HCT116 (cell line): ENCODE results near the gene MYH10. TPM values are rescaled to one million over a fixed set of nuclear protein-coding genes. Genes with fewer than 3 reads are reported as not detected.

ENCODE experiments used
- ATAC-seq: fragments of 200-7000 bp; cut with Tn5 transposase; 2 replicates; pipeline ENCODE4 v1.9.1; 2020; ENCODE audit warnings: mild to moderate bottlenecking, moderate library complexity
- BruUV-seq: library from RNA; stranded (reverse); fragments of 400-500 nt; replicated peaks from 2 replicates; lab custom pipeline; 2021; lab: Mats Ljungman, UMichigan
- CTCF ChIA-PET: fragments of 300-600 bp; sonication (Branson Sonifier 250); formaldehyde crosslinking; loops from one replicate; lab custom pipeline; 2021; ENCODE audit warnings: antibody characterized with exemption; lab: Charles Lee
- POLR2A ChIA-PET: fragments of 300-600, 350-600 bp; sonication (Branson Sonifier 250); formaldehyde crosslinking; loops from one replicate; lab custom pipeline; 2021; ENCODE audit warnings: antibody characterized with exemption; lab: Charles Lee
- RAD21 ChIA-PET, 2 experiments: fragments of 300-600 bp; sonication (Branson Sonifier 250); formaldehyde crosslinking; loops; one replicate each; lab custom pipeline; 2023; ENCODE audit warnings: low total read pairs in 2 of 2; ENCODE audit not compliant: uncharacterized antibody in 2 of 2, unreplicated experiment in 2 of 2, low non-redundant PET in 1 of 2; lab: Charles Lee
- DNase-seq: peaks from one replicate; pipeline ENCODE4 v3.0.0-alpha.2; 2010; ENCODE audit warnings: low read depth, low spot score
- H2AFZ ChIP-seq: fragments of 200-600 bp; shearing (Covaris generic), sonication (generic); 2 replicates; pipeline ENCODE4 v1.6.1; 2017; ENCODE audit warnings: low read depth, mixed run types, mixed read lengths, antibody characterized with exemption, low read length; ENCODE audit not compliant: poor library complexity, severe bottlenecking
- H3K27ac ChIP-seq: 2 replicates; pipeline ENCODE4 v1.5.1; 2012; ENCODE audit warnings: low read depth, low read length
- H3K27me3 ChIP-seq: fragments of 200-600 bp; sonication (generic); 2 replicates; pipeline ENCODE4 v1.6.1; 2016; ENCODE audit warnings: mixed run types, low read length, mixed read lengths; ENCODE audit not compliant: insufficient read depth
- H3K36me3 ChIP-seq, 2 experiments: fragments of 200-500 bp in 1 of 2; fragments of 200-600 bp in 1 of 2; sonication (Bioruptor generic) in 1 of 2; sonication (generic) in 1 of 2; 2 replicates each; pipeline versions ENCODE4 v1.5.1 to v1.6.1; 2014 to 2016; ENCODE audit warnings: low read length in 2 of 2, inconsistent platforms in 1 of 2, mixed read lengths in 1 of 2, mixed run types in 1 of 2; ENCODE audit not compliant: insufficient read depth in 2 of 2, control insufficient read depth in 1 of 2
- H3K4me1 ChIP-seq, 2 experiments: fragments of 200-600 bp in 1 of 2; sonication (generic) in 1 of 2; 2 replicates each; pipeline versions ENCODE4 v1.5.1 to v1.6.1; 2012 to 2017; ENCODE audit warnings: low read length in 2 of 2, inconsistent platforms in 1 of 2, mild to moderate bottlenecking in 1 of 2, mixed read lengths in 1 of 2, mixed run types in 1 of 2, moderate library complexity in 1 of 2; ENCODE audit not compliant: insufficient read depth in 2 of 2, control insufficient read depth in 1 of 2
- H3K4me2 ChIP-seq: fragments of 200-600 bp; sonication (generic); 2 replicates; pipeline ENCODE4 v1.6.1; 2017; ENCODE audit warnings: mixed run types, low read length, mixed read lengths
- H3K4me3 ChIP-seq, 2 experiments: fragments of 200-600 bp in 1 of 2; sonication (generic) in 1 of 2; replicated peaks in 1 of 2; 2 replicates each; pipeline ENCODE4 v1.5.1; 2011 to 2016; ENCODE audit warnings: low read length in 2 of 2, control low read depth in 1 of 2, low read depth in 1 of 2, mild to moderate bottlenecking in 1 of 2, mixed read lengths in 1 of 2, mixed run types in 1 of 2
- H3K79me2 ChIP-seq: fragments of 200-600 bp; sonication (generic); 2 replicates; pipeline ENCODE4 v1.6.1; 2017; ENCODE audit warnings: mild to moderate bottlenecking, mixed run types, low read length, moderate library complexity, mixed read lengths; ENCODE audit not compliant: insufficient read depth
- H3K9ac ChIP-seq: fragments of 200-600 bp; sonication (generic); 2 replicates; pipeline ENCODE4 v1.6.1; 2016; ENCODE audit warnings: low read length, mixed read lengths
- H3K9me2 ChIP-seq: fragments of 200-600 bp; sonication (generic), shearing (Covaris generic); 2 replicates; pipeline ENCODE4 v1.6.1; 2017; ENCODE audit warnings: mixed run types, mild to moderate bottlenecking, moderate library complexity; ENCODE audit not compliant: insufficient read depth
- H3K9me3 ChIP-seq, 2 experiments: fragments of 200-500 bp in 1 of 2; fragments of 200-600 bp in 1 of 2; sonication (Bioruptor generic) in 1 of 2; sonication (generic) in 1 of 2; 2 replicates each; pipeline ENCODE4 v1.6.1; 2014 to 2017; ENCODE audit warnings: low read length in 2 of 2, mixed read lengths in 2 of 2, inconsistent platforms in 1 of 2, low read depth in 1 of 2, mild to moderate bottlenecking in 1 of 2, mixed run types in 1 of 2, moderate library complexity in 1 of 2; ENCODE audit not compliant: control insufficient read depth in 1 of 2, insufficient read depth in 1 of 2
- H4K20me1 ChIP-seq: fragments of 200-600 bp; sonication (generic), shearing (Covaris generic); 2 replicates; pipeline ENCODE4 v1.6.1; 2017; ENCODE audit warnings: mixed run types, mild to moderate bottlenecking, moderate library complexity; ENCODE audit not compliant: insufficient read depth
- CBX3 ChIP-seq: IDR thresholded peaks from 2 replicates; pipeline ENCODE4 v1.6.1; 2012; ENCODE audit warnings: low read depth
- EGR1 ChIP-seq: IDR thresholded peaks from 2 replicates; pipeline ENCODE4 v1.6.1; 2012; ENCODE audit warnings: low read depth
- ELF1 ChIP-seq: IDR thresholded peaks from 2 replicates; pipeline ENCODE4 v1.6.1; 2012; ENCODE audit warnings: low read depth, borderline replicate concordance
- EZH2 ChIP-seq: fragments of 200-600 bp; sonication (generic); IDR thresholded peaks from 2 replicates; pipeline ENCODE4 v1.6.1; 2017; ENCODE audit warnings: antibody characterized with exemption, mixed run types
- FOSL1 ChIP-seq: IDR thresholded peaks from 2 replicates; pipeline ENCODE4 v1.6.1; 2012; ENCODE audit warnings: low read depth
- JUND ChIP-seq: IDR thresholded peaks from 2 replicates; pipeline ENCODE4 v1.6.1; 2012
- POLR2A ChIP-seq: IDR thresholded peaks from 2 replicates; pipeline ENCODE4 v1.7.0; 2011; ENCODE audit warnings: borderline replicate concordance; ENCODE audit not compliant: insufficient read depth, insufficient read length; ENCODE audit errors: extremely low read depth
- RAD21 ChIP-seq: IDR thresholded peaks from 2 replicates; pipeline ENCODE4 v1.6.1; 2012; ENCODE audit warnings: low read depth, mild to moderate bottlenecking
- SIN3A ChIP-seq: IDR thresholded peaks from 2 replicates; pipeline ENCODE4 v1.6.1; 2012; ENCODE audit warnings: low read depth
- SP1 ChIP-seq: IDR thresholded peaks from 2 replicates; pipeline ENCODE4 v1.6.1; 2012; ENCODE audit warnings: low read depth
- SRF ChIP-seq: IDR thresholded peaks from 2 replicates; pipeline ENCODE4 v1.6.1; 2012; ENCODE audit warnings: low read depth
- TCF7L2 ChIP-seq: IDR thresholded peaks from 2 replicates; pipeline ENCODE4 v1.7.0; 2011; ENCODE audit warnings: borderline replicate concordance, inconsistent platforms; ENCODE audit not compliant: insufficient read depth, insufficient read length; ENCODE audit errors: extremely low read depth
- ZNF274 ChIP-seq: fragments of 200-500 bp; sonication (Bioruptor generic); IDR thresholded peaks from 2 replicates; pipeline ENCODE4 v1.6.1; 2014; ENCODE audit warnings: mild to moderate bottlenecking, low read depth, low read length, inconsistent platforms
- intact Hi-C: fragments of 100-400 bp; cut with micrococcal nuclease; formaldehyde crosslinking; loops from 2 replicates; pipeline ENCODE4 v1.10.0; 2022
- total RNA-seq: library from RNA; stranded (reverse); gene quantifications from one replicate; pipeline ENCODE4 v1.2.1, GENCODE V29; 2021; ENCODE audit not compliant: unreplicated experiment
- TF ChIP-seq, protein P1 (sequence below): IDR thresholded peaks from 2 replicates; pipeline ENCODE4 v1.6.1; 2012; ENCODE audit warnings: low read depth
- TF ChIP-seq, protein P2 (sequence below): IDR thresholded peaks from 2 replicates; pipeline ENCODE4 v1.6.1; 2011; ENCODE audit warnings: mild to moderate bottlenecking, low read length, moderate library complexity; ENCODE audit not compliant: insufficient replicate concordance; ENCODE audit errors: extremely low read depth

MYH10 gene
- total RNA-seq, 1 experiment from 2014 or later = 39.2 TPM

DNA sequence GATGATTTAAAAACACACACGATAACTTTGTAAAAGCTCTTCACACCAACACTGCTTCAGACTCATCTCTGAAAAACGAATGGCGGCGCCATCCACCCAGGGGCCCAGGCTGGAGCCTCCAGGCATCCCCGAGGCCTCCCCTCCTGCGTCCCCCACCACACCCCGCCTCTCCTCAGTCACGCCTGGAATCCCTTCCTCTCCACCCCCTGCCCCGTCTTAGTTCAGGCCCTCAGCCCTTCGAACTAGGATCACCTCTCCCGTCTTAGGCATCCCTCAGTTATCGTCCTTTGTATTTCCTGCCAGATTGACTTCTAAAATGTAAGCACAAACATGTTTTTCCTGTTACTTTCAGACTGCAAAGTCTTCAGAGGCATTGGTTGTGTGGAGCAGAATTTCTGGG, 136.5 kb downstream of the MYH10 start:
- Histone ChIP-seq H3K27me3 (no peaks in the 10 kb centered on the region), H3K79me2 (no peaks in the 10 kb centered on the region), H4K20me1 (no peaks in the 10 kb centered on the region), H3K4me1 (no peaks in the 10 kb centered on the region), H3K36me3 (peaks cover 6 to 8% of the 10 kb centered on the region in 2 experiments; a peak in 3 of 4 replicates), H3K9me3 (no peaks in the 10 kb centered on the region), H3K9me2 (no peaks in the 10 kb centered on the region), H3K9ac (no peak overlapping the region), H3K4me3 (no peak overlapping the region), H2AFZ (no peak overlapping the region), H3K4me2 (no peak overlapping the region), H3K27ac (no peak overlapping the region)
- DNase-seq = no peak
- ChIA-PET POLR2A (no interaction called here), RAD21 (no interaction called here)
- intact Hi-C loops = no loop called here
- no peak for ATAC-seq
- BruUV-seq = no TSS peak
- TF ChIP-seq SP1 (no peak), JUND (no peak), FOSL1 (no peak), SRF (no peak), SIN3A (no peak), ZNF274 (no peak), POLR2A (no peak), CBX3 (no peak), RAD21 (no peak), EGR1 (no peak), TCF7L2 (no peak), EZH2 (no peak), ELF1 (no peak)
- TF ChIP-seq, protein P1, sequence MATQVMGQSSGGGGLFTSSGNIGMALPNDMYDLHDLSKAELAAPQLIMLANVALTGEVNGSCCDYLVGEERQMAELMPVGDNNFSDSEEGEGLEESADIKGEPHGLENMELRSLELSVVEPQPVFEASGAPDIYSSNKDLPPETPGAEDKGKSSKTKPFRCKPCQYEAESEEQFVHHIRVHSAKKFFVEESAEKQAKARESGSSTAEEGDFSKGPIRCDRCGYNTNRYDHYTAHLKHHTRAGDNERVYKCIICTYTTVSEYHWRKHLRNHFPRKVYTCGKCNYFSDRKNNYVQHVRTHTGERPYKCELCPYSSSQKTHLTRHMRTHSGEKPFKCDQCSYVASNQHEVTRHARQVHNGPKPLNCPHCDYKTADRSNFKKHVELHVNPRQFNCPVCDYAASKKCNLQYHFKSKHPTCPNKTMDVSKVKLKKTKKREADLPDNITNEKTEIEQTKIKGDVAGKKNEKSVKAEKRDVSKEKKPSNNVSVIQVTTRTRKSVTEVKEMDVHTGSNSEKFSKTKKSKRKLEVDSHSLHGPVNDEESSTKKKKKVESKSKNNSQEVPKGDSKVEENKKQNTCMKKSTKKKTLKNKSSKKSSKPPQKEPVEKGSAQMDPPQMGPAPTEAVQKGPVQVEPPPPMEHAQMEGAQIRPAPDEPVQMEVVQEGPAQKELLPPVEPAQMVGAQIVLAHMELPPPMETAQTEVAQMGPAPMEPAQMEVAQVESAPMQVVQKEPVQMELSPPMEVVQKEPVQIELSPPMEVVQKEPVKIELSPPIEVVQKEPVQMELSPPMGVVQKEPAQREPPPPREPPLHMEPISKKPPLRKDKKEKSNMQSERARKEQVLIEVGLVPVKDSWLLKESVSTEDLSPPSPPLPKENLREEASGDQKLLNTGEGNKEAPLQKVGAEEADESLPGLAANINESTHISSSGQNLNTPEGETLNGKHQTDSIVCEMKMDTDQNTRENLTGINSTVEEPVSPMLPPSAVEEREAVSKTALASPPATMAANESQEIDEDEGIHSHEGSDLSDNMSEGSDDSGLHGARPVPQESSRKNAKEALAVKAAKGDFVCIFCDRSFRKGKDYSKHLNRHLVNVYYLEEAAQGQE = no peak
- TF ChIP-seq, protein P2, sequence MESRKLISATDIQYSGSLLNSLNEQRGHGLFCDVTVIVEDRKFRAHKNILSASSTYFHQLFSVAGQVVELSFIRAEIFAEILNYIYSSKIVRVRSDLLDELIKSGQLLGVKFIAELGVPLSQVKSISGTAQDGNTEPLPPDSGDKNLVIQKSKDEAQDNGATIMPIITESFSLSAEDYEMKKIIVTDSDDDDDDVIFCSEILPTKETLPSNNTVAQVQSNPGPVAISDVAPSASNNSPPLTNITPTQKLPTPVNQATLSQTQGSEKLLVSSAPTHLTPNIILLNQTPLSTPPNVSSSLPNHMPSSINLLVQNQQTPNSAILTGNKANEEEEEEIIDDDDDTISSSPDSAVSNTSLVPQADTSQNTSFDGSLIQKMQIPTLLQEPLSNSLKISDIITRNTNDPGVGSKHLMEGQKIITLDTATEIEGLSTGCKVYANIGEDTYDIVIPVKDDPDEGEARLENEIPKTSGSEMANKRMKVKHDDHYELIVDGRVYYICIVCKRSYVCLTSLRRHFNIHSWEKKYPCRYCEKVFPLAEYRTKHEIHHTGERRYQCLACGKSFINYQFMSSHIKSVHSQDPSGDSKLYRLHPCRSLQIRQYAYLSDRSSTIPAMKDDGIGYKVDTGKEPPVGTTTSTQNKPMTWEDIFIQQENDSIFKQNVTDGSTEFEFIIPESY = no peak
- TF ChIP-seq, all 23 proteins: peak for 0
- CTCF ChIA-PET = no interaction called here
